Measurements from ENCODE around the gene SPATA13.
A peak's percentile ranks its signal among the peaks of the same experiment; 100 is the strongest.

SPATA13 gene

GRCh38 chr13:24225930-24226329 lies 65.4 kb downstream of the SPATA13 start:
- no peak for FAIRE-seq

- FAIRE-seq: no peak
Measured at GRCh38 chr13:24226762-24227161, 66.2 kb downstream of the SPATA13 start.

- FAIRE-seq: peak; percentile 98
Measured at GRCh38 chr13:24228852-24229458, 68.4 kb downstream of the SPATA13 start.

GRCh38 chr13:24230428-24231072 lies 70.0 kb downstream of the SPATA13 start:
- FAIRE-seq: no peak

- no peak for FAIRE-seq
Measured at GRCh38 chr13:24231377-24231776, 70.9 kb downstream of the SPATA13 start.

- FAIRE-seq: no peak
Measured at GRCh38 chr13:24232037-24232436, 71.5 kb downstream of the SPATA13 start.

GRCh38 chr13:24232474-24232873 lies 72.0 kb downstream of the SPATA13 start:
- no peak for FAIRE-seq

GRCh38 chr13:24233351-24233901 lies 72.9 kb downstream of the SPATA13 start:
- FAIRE-seq: no peak

- FAIRE-seq: no peak
Measured at GRCh38 chr13:24234200-24234915, 73.8 kb downstream of the SPATA13 start.

GRCh38 chr13:24237356-24237755 lies 76.8 kb downstream of the SPATA13 start:
- FAIRE-seq: no peak

- no peak for FAIRE-seq
Measured at GRCh38 chr13:24241336-24241735, 80.8 kb downstream of the SPATA13 start.

- FAIRE-seq: no peak
Measured at GRCh38 chr13:24242100-24242499, 81.6 kb downstream of the SPATA13 start.

GRCh38 chr13:24243302-24243701 lies 82.8 kb downstream of the SPATA13 start:
- no peak for FAIRE-seq

GRCh38 chr13:24244802-24245201 lies 84.3 kb downstream of the SPATA13 start:
- FAIRE-seq: no peak

- FAIRE-seq: no peak
Measured at GRCh38 chr13:24247016-24247415, 86.5 kb downstream of the SPATA13 start.

- FAIRE-seq: no peak
Measured at GRCh38 chr13:24249624-24250023, 89.1 kb downstream of the SPATA13 start.

GRCh38 chr13:24250376-24251057 lies 90.0 kb downstream of the SPATA13 start:
- FAIRE-seq: no peak

- no peak for FAIRE-seq
Measured at GRCh38 chr13:24251525-24251924, 91.0 kb downstream of the SPATA13 start.

GRCh38 chr13:24252136-24252535 lies 91.6 kb downstream of the SPATA13 start:
- FAIRE-seq: no peak

GRCh38 chr13:24253520-24254145 lies 93.1 kb downstream of the SPATA13 start:
- FAIRE-seq: no peak

GRCh38 chr13:24254146-24254841 lies 93.8 kb downstream of the SPATA13 start:
- no peak for FAIRE-seq

GRCh38 chr13:24257497-24257896 lies 97.0 kb downstream of the SPATA13 start:
- no peak for FAIRE-seq
